Trophoblast cell (in vitro differentiated cells and primary cell): ENCODE results near the gene C16orf89.
A peak's percentile ranks its signal among the peaks of the same experiment; 100 is the strongest.
"Not testable (repeated sequence)": the region's sequence is repeated elsewhere in the genome, so short reads cannot be mapped to it uniquely, and the experiment has no call there.

Source experiments
- DNase-seq, 2 donors: peaks; one replicate each; pipeline ENCODE4 v3.0.0-alpha.2; 2016
- H2AFZ ChIP-seq: 2 replicates; pipeline ENCODE4 v1.6.1; 2013; ENCODE audit warnings: low read length, moderate library complexity, mild to moderate bottlenecking; ENCODE audit not compliant: insufficient read depth, poor library complexity
- H2AK5ac ChIP-seq: 2 replicates; pipeline ENCODE4 v1.6.1; 2013; ENCODE audit warnings: mild to moderate bottlenecking, low read length
- H2BK120ac ChIP-seq: 2 replicates; pipeline ENCODE4 v1.6.1; 2013; ENCODE audit warnings: low read length, mild to moderate bottlenecking, moderate library complexity; ENCODE audit not compliant: insufficient read depth, poor library complexity
- H2BK12ac ChIP-seq: 2 replicates; pipeline ENCODE4 v1.6.1; 2013; ENCODE audit warnings: mild to moderate bottlenecking, low read length, moderate library complexity
- H2BK5ac ChIP-seq: 2 replicates; pipeline ENCODE4 v1.6.1; 2013; ENCODE audit warnings: low read length, low read depth, moderate library complexity, mild to moderate bottlenecking; ENCODE audit not compliant: poor library complexity
- H3K14ac ChIP-seq: 2 replicates; pipeline ENCODE4 v1.6.1; 2013; ENCODE audit warnings: mild to moderate bottlenecking, low read length
- H3K18ac ChIP-seq: 2 replicates; pipeline ENCODE4 v1.6.1; 2013; ENCODE audit warnings: mild to moderate bottlenecking, low read length
- H3K23ac ChIP-seq: 2 replicates; pipeline ENCODE4 v1.6.1; 2013; ENCODE audit warnings: low read length
- H3K27ac ChIP-seq: 2 replicates; pipeline ENCODE4 v1.5.1; 2013; ENCODE audit warnings: low read depth, mild to moderate bottlenecking, inconsistent platforms, low read length, moderate library complexity
- H3K27me3 ChIP-seq: 2 replicates; pipeline ENCODE4 v1.6.1; 2013; ENCODE audit warnings: inconsistent platforms, mild to moderate bottlenecking, low read length, moderate library complexity; ENCODE audit not compliant: insufficient read depth
- H3K36me3 ChIP-seq, 2 experiments: 1 replicate in 1 of 2; 2 replicates in 1 of 2; pipeline ENCODE4 v1.6.1; 2013; ENCODE audit warnings: low read length in 2 of 2, mild to moderate bottlenecking in 2 of 2, moderate library complexity in 1 of 2; ENCODE audit not compliant: insufficient read depth in 2 of 2, control insufficient read depth in 1 of 2
- H3K4ac ChIP-seq: 2 replicates; pipeline ENCODE4 v1.6.1; 2013; ENCODE audit warnings: low read depth, mild to moderate bottlenecking, low read length, moderate library complexity
- H3K4me1 ChIP-seq, 2 experiments: 1 replicate in 1 of 2; 2 replicates in 1 of 2; pipeline ENCODE4 v1.6.1; 2013; ENCODE audit warnings: low read length in 2 of 2, mild to moderate bottlenecking in 2 of 2, moderate library complexity in 1 of 2; ENCODE audit not compliant: insufficient read depth in 2 of 2, control insufficient read depth in 1 of 2
- H3K4me2 ChIP-seq: 2 replicates; pipeline ENCODE4 v1.6.1; 2013; ENCODE audit warnings: inconsistent platforms, mild to moderate bottlenecking, low read length, moderate library complexity
- H3K4me3 ChIP-seq: 2 replicates; pipeline ENCODE4 v1.5.1; 2013; ENCODE audit warnings: mild to moderate bottlenecking, low read depth, low read length, inconsistent platforms
- H3K79me1 ChIP-seq: one replicate; pipeline ENCODE4 v1.6.1; 2013; ENCODE audit warnings: low read length
- H3K79me2 ChIP-seq: 2 replicates; pipeline ENCODE4 v1.6.1; 2013; ENCODE audit warnings: low read length, mild to moderate bottlenecking; ENCODE audit not compliant: control insufficient read depth, insufficient read depth, poor library complexity
- H3K9ac ChIP-seq: 2 replicates; pipeline ENCODE4 v1.6.1; 2013; ENCODE audit warnings: mild to moderate bottlenecking, low read length
- H3K9me3 ChIP-seq: 2 replicates; pipeline ENCODE4 v1.6.1; 2013; ENCODE audit warnings: low read depth, mild to moderate bottlenecking, control low read depth, inconsistent platforms, low read length; ENCODE audit not compliant: insufficient read depth
- H4K12ac ChIP-seq: 2 replicates; pipeline ENCODE4 v1.6.1; 2013; ENCODE audit warnings: low read depth, mild to moderate bottlenecking, low read length, moderate library complexity
- H4K8ac ChIP-seq: 2 replicates; pipeline ENCODE4 v1.6.1; 2013; ENCODE audit warnings: low read depth, mild to moderate bottlenecking, low read length, moderate library complexity
- H4K91ac ChIP-seq: one replicate; pipeline ENCODE4 v1.6.1; 2013; ENCODE audit warnings: low read depth, mild to moderate bottlenecking, low read length, moderate library complexity
- WGBS: extraction: QIAGEN DNeasy Blood & Tissue Kit; methylation state at CpG from one replicate; pipeline ENCODE4 v1.1.7; 2013; ENCODE audit warnings: missing lambda C conversion rate; ENCODE audit not compliant: insufficient read length, insufficient coverage; ENCODE audit errors: extremely low coverage; 5-methylcytosine and 5-hydroxymethylcytosine counted together

C16orf89 gene

DNA sequence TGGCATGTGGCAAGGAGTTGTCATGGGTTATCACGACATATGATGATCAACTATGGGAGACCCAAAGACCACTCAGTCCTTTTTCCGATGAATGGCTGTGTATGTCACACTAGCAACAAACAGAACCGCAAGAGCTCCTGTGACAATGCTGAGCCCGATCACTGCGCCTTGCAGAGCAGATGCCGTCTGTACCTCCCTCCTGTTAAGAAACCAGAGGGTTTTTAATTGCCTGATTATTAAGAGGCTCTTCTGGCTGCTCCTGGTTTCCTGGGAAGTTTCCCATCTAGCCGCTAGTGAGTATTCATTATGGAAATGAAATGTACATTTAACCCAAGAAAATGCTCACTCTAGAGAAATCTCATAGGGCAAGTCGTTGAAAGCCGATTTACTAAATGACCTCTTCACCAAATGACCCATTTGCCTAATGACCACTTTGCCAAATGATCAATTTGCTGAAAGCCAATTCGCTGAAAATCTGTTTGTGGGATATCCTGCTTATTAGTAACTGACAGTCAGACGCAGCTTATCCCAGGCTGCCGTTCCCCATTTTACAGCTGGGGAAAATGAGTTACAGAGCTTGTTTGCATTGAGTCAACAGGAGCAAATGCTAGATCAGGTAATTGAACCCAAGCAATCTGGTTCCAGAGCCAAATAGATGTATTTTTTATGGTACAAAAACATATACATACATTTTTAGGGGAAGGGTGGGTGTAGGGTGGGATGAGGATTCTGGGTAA, 37.7 kb upstream of the C16orf89 start:
- not testable (repeated sequence) for H2BK120ac ChIP-seq, H3K4me3 ChIP-seq, H3K79me2 ChIP-seq, H3K4me2 ChIP-seq, H3K23ac ChIP-seq, H3K36me3 ChIP-seq, H3K18ac ChIP-seq, H4K91ac ChIP-seq, H2BK12ac ChIP-seq, H3K4ac ChIP-seq, H4K12ac ChIP-seq, H3K27me3 ChIP-seq, H3K27ac ChIP-seq, H3K4me1 ChIP-seq, H2AFZ ChIP-seq, DNase-seq, H3K9me3 ChIP-seq, H2AK5ac ChIP-seq, H2BK5ac ChIP-seq, H3K79me1 ChIP-seq, H4K8ac ChIP-seq, H3K14ac ChIP-seq, H3K9ac ChIP-seq
- WGBS = no CpG with 5 or more reads among the region's 12 CpGs

- not testable (repeated sequence) for H3K4me3 ChIP-seq, H4K91ac ChIP-seq, H3K27me3 ChIP-seq, H3K4ac ChIP-seq, H3K79me1 ChIP-seq, H3K9ac ChIP-seq, H3K9me3 ChIP-seq, H2BK120ac ChIP-seq, H2BK5ac ChIP-seq, H4K12ac ChIP-seq, H4K8ac ChIP-seq, H2AFZ ChIP-seq, H3K14ac ChIP-seq, H3K79me2 ChIP-seq, H3K18ac ChIP-seq, H2AK5ac ChIP-seq, H3K27ac ChIP-seq, H3K23ac ChIP-seq, H2BK12ac ChIP-seq, H3K4me1 ChIP-seq, H3K4me2 ChIP-seq, DNase-seq, H3K36me3 ChIP-seq
- no CpG with 5 or more reads among the region's 4 CpGs for WGBS
Measured at GRCh38 chr16:5099174-5099573, 33.4 kb upstream of the C16orf89 start.

DNA sequence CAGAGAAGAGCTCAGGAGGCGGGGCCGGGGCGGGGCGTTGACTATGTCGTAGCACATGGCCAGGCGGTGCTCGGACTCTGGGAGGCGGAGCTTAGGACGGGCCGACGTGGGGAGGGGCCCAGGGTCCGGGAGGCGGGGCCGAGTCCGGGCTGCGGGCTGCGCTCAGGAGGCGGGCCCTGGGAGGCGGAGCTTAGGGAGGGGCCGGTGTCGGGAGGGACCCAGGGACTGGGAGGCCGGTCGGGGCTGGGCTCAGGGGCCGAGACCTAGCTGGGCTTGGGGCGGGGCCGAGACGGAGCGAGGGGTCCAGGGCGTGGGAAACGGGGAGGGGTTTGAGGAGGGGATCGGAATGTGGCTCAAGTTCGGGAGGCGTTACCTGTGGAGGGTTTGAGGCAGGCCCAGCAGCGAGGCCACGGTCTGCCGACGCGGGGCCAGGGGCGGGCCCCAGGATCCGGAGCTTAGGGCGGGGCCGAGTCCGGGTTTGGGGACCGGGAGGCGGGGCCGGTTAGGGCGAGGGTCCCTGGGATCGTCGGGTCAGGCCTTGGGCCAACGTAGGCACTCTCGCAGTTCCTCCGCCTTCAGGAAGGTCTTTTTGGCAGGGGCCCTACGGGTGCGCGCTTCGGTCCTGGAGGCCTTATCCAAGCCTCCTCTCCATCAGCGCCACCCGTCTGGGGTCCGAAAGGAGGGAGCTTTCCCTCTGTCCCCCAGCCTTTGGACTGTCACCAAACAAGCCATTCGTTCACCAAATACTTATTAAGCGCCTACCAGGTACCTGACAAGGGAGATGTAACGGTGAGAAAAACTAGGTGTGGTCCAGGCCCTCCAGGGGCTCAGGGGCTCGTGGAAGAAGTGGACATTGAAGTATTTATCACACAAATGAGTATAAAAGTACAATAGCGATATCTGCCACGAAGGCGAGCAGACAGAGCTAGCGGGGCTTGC, 32.7 kb upstream of the C16orf89 start:
- not testable (repeated sequence) for H3K14ac ChIP-seq, H2AK5ac ChIP-seq, H3K79me1 ChIP-seq, H3K79me2 ChIP-seq, H3K27me3 ChIP-seq, H3K18ac ChIP-seq, H3K4ac ChIP-seq, H3K9me3 ChIP-seq, H3K23ac ChIP-seq, H3K4me1 ChIP-seq, H4K8ac ChIP-seq, H4K12ac ChIP-seq, H2BK12ac ChIP-seq, H3K36me3 ChIP-seq, H2BK120ac ChIP-seq, H3K9ac ChIP-seq, H4K91ac ChIP-seq
- DNase-seq = peak in 1 of 2 donors; percentile 30
- peak overlapping the region; percentile 14 for H2BK5ac ChIP-seq
- H3K27ac ChIP-seq = peak overlapping the region; percentile 41
- peak overlapping the region; percentile 78 for H3K4me3 ChIP-seq
- peak overlapping the region; percentile 7 for H2AFZ ChIP-seq
- no CpG with 5 or more reads among the region's 67 CpGs for WGBS
- peak overlapping the region; percentile 84 for H3K4me2 ChIP-seq

GRCh38 chr16:5097470-5098220, 31.9 kb upstream of the C16orf89 start, which contains the start of gene EEF2KMT:
EEF2KMT (minus strand) TSS chr16:5097795; CDS start chr16:5097739, 56 bp downstream.
- H3K14ac ChIP-seq = peak within 1 kb of the TSS; percentile 64
- H2AK5ac ChIP-seq, H3K79me2 ChIP-seq, H3K36me3 ChIP-seq, H2BK120ac ChIP-seq, H3K23ac ChIP-seq, H3K9me3 ChIP-seq, H2BK12ac ChIP-seq, H3K27me3 ChIP-seq, H3K4me1 ChIP-seq, H4K12ac ChIP-seq, H3K79me1 ChIP-seq: not testable (repeated sequence)
- H2AFZ ChIP-seq = peak within 1 kb of the TSS; percentile 75
- no CpG with 5 or more reads among the region's 67 CpGs for WGBS
- peak within 1 kb of the TSS; percentile 16 for H4K8ac ChIP-seq
- peak within 1 kb of the TSS; percentile 41 for H3K27ac ChIP-seq
- H2BK5ac ChIP-seq = peak within 1 kb of the TSS; percentile 14
- peak within 1 kb of the TSS; percentile 1 for H3K4ac ChIP-seq
- peak within 1 kb of the TSS; percentile 88 for H3K4me3 ChIP-seq
- peak within 1 kb of the TSS; percentile 73 for H3K9ac ChIP-seq
- DNase-seq = peak; percentile 98 to 100
- H4K91ac ChIP-seq = peak within 1 kb of the TSS; percentile 19
- peak within 1 kb of the TSS; percentile 55 for H3K18ac ChIP-seq
- peak within 1 kb of the TSS; percentile 84 for H3K4me2 ChIP-seq
